Immature natural killer cell (primary cell): ENCODE results near the gene MACROD2. TPM values are rescaled to one million over a fixed set of nuclear protein-coding genes. Genes with fewer than 3 reads are reported as not detected.

Experiments used
- DNase-seq, 3 donors: peaks; one replicate each; pipeline ENCODE4 v3.0.0; 2022; ENCODE audit warnings: mixed read lengths in 1 of 3
- H3K27ac Mint-ChIP-seq, 6 donors: one replicate each; pipeline ENCODE4 v1.8.0; 2020; ENCODE audit warnings: mixed read lengths in 6 of 6, mild to moderate bottlenecking in 5 of 6, inconsistent platforms in 4 of 6, moderate library complexity in 3 of 6
- H3K27me3 Mint-ChIP-seq, 3 donors: one replicate each; pipeline ENCODE4 v1.8.0; 2020 to 2021; ENCODE audit warnings: low read depth in 3 of 3, mild to moderate bottlenecking in 3 of 3, mixed read lengths in 3 of 3, moderate library complexity in 3 of 3, inconsistent platforms in 1 of 3
- H3K36me3 Mint-ChIP-seq, 3 donors: one replicate each; pipeline ENCODE4 v1.8.0; 2020; ENCODE audit warnings: mixed read lengths in 3 of 3, inconsistent platforms in 2 of 3, mild to moderate bottlenecking in 2 of 3
- H3K4me1 Mint-ChIP-seq, 2 donors: one replicate each; pipeline ENCODE4 v1.8.0; 2020; ENCODE audit warnings: inconsistent platforms in 2 of 2, mild to moderate bottlenecking in 2 of 2, mixed read lengths in 2 of 2, moderate library complexity in 1 of 2
- H3K4me3 Mint-ChIP-seq, 5 donors: one replicate each; pipeline ENCODE4 v1.8.0; 2020; ENCODE audit warnings: mild to moderate bottlenecking in 5 of 5, mixed read lengths in 5 of 5, inconsistent platforms in 3 of 5, moderate library complexity in 3 of 5
- H3K9me3 Mint-ChIP-seq, 6 donors: one replicate each; pipeline ENCODE4 v1.8.0; 2020; ENCODE audit warnings: mild to moderate bottlenecking in 6 of 6, mixed read lengths in 6 of 6, inconsistent platforms in 4 of 6, moderate library complexity in 3 of 6
- polyA plus RNA-seq, 3 donors: library from polyadenylated mRNA; unstranded; fragments of 300-500 nt; fragmentation: Illumina TruSeq; gene quantifications; one replicate each; pipeline ENCODE4 v1.2.3, GENCODE V29; 2021

Gene MACROD2
- polyA plus RNA-seq, 3 donors from 2014 or later: not detected

- Mint-ChIP-seq H3K4me1 (no peaks in the 10 kb centered on the region), H3K27me3 (peaks cover 0 to 1% (median 0%) of the 10 kb centered on the region in 3 donors), H3K27ac (no peak overlapping the region), H3K36me3 (no peaks in the 10 kb centered on the region), H3K4me3 (no peak overlapping the region), H3K9me3 (peaks cover 10 to 43% (median 17%) of the 10 kb centered on the region in 6 donors)
- DNase-seq: no peak
Measured at GRCh38 chr20:14344746-14345145, 349.4 kb downstream of the MACROD2 start.

- Mint-ChIP-seq H3K27me3 (no peaks in the 10 kb centered on the region), H3K4me3 (no peak overlapping the region), H3K9me3 (peaks cover 8 to 53% (median 18%) of the 10 kb centered on the region in 6 donors), H3K36me3 (peaks cover 0 to 4% (median 0%) of the 10 kb centered on the region in 3 donors), H3K27ac (no peak overlapping the region), H3K4me1 (no peaks in the 10 kb centered on the region)
- no peak for DNase-seq
Measured at GRCh38 chr20:14355791-14356190, 360.5 kb downstream of the MACROD2 start.

GRCh38 chr20:14360416-14360815 is 365.1 kb downstream of the MACROD2 start:
- DNase-seq: no peak
- Mint-ChIP-seq H3K36me3 (peaks cover 0 to 3% (median 0%) of the 10 kb centered on the region in 3 donors), H3K4me1 (no peaks in the 10 kb centered on the region), H3K4me3 (no peak overlapping the region), H3K27ac (no peak overlapping the region), H3K27me3 (no peaks in the 10 kb centered on the region), H3K9me3 (peaks cover 8 to 56% (median 19%) of the 10 kb centered on the region in 6 donors)

GRCh38 chr20:14361509-14362345 is 366.4 kb downstream of the MACROD2 start:
- Mint-ChIP-seq H3K4me3 (no peak overlapping the region), H3K4me1 (no peaks in the 10 kb centered on the region), H3K27ac (no peak overlapping the region), H3K36me3 (peaks cover 0 to 3% (median 0%) of the 10 kb centered on the region in 3 donors), H3K27me3 (no peaks in the 10 kb centered on the region), H3K9me3 (peaks cover 10 to 57% (median 21%) of the 10 kb centered on the region in 6 donors)
- DNase-seq: no peak

- Mint-ChIP-seq H3K4me1 (no peaks in the 10 kb centered on the region), H3K36me3 (no peaks in the 10 kb centered on the region), H3K4me3 (no peak overlapping the region), H3K9me3 (peaks cover 9 to 31% (median 13%) of the 10 kb centered on the region in 6 donors), H3K27me3 (no peaks in the 10 kb centered on the region), H3K27ac (no peak overlapping the region)
- DNase-seq: no peak
Measured at GRCh38 chr20:14374196-14374595, 378.9 kb downstream of the MACROD2 start.

- no peaks in the 10 kb centered on the region for H3K27me3 Mint-ChIP-seq
Measured at GRCh38 chr20:14375416-14375985, 380.2 kb downstream of the MACROD2 start.

GRCh38 chr20:14378326-14378725 is 383.0 kb downstream of the MACROD2 start:
- Mint-ChIP-seq H3K4me1 (no peaks in the 10 kb centered on the region), H3K27ac (no peak overlapping the region), H3K36me3 (peaks cover 0 to 3% (median 0%) of the 10 kb centered on the region in 3 donors), H3K4me3 (no peak overlapping the region), H3K27me3 (no peaks in the 10 kb centered on the region), H3K9me3 (peaks cover 13 to 41% (median 21%) of the 10 kb centered on the region in 6 donors)
- DNase-seq: no peak

More at GRCh38 chr20:14375416-14375985, 380.2 kb downstream of the MACROD2 start:
- Mint-ChIP-seq H3K4me3 (no peak overlapping the region), H3K4me1 (no peaks in the 10 kb centered on the region), H3K27ac (no peak overlapping the region), H3K9me3 (peaks cover 9 to 35% (median 19%) of the 10 kb centered on the region in 6 donors), H3K36me3 (no peaks in the 10 kb centered on the region)
- no peak for DNase-seq

- Mint-ChIP-seq H3K27ac (no peak overlapping the region), H3K27me3 (peaks cover 0 to 3% (median 0%) of the 10 kb centered on the region in 3 donors), H3K36me3 (peaks cover 0 to 3% (median 3%) of the 10 kb centered on the region in 3 donors)
Measured at GRCh38 chr20:14383335-14383734, 388.0 kb downstream of the MACROD2 start.

GRCh38 chr20:14384416-14385175 is 389.3 kb downstream of the MACROD2 start:
- peaks cover 0 to 4% (median 0%) of the 10 kb centered on the region in 3 donors for H3K27me3 Mint-ChIP-seq
- H3K4me3 Mint-ChIP-seq: no peak overlapping the region
- no peaks in the 10 kb centered on the region for H3K4me1 Mint-ChIP-seq
- peaks cover 14 to 54% (median 33%) of the 10 kb centered on the region in 6 donors for H3K9me3 Mint-ChIP-seq
- no peak overlapping the region for H3K27ac Mint-ChIP-seq
- peaks cover 0 to 3% (median 3%) of the 10 kb centered on the region in 3 donors for H3K36me3 Mint-ChIP-seq
- DNase-seq: no peak

More at GRCh38 chr20:14383335-14383734, 388.0 kb downstream of the MACROD2 start:
- Mint-ChIP-seq H3K9me3 (peaks cover 13 to 50% (median 29%) of the 10 kb centered on the region in 6 donors), H3K4me3 (no peak overlapping the region), H3K4me1 (no peaks in the 10 kb centered on the region)
- DNase-seq: no peak

GRCh38 chr20:14385176-14385740 is 389.9 kb downstream of the MACROD2 start:
- no peak for DNase-seq
- Mint-ChIP-seq H3K4me1 (no peaks in the 10 kb centered on the region), H3K4me3 (no peak overlapping the region), H3K27ac (no peak overlapping the region), H3K27me3 (peaks cover 0 to 4% (median 0%) of the 10 kb centered on the region in 3 donors), H3K9me3 (peaks cover 14 to 54% (median 33%) of the 10 kb centered on the region in 6 donors), H3K36me3 (peaks cover 0 to 3% (median 3%) of the 10 kb centered on the region in 3 donors)

- Mint-ChIP-seq H3K4me3 (no peak overlapping the region), H3K27me3 (peaks cover 0 to 4% (median 0%) of the 10 kb centered on the region in 3 donors), H3K36me3 (peaks cover 0 to 3% (median 0%) of the 10 kb centered on the region in 3 donors), H3K27ac (no peak overlapping the region), H3K9me3 (peaks cover 10 to 59% (median 31%) of the 10 kb centered on the region in 6 donors), H3K4me1 (no peaks in the 10 kb centered on the region)
- DNase-seq: no peak
Measured at GRCh38 chr20:14386726-14387125, 391.4 kb downstream of the MACROD2 start.

GRCh38 chr20:14401479-14402138 is 406.3 kb downstream of the MACROD2 start:
- DNase-seq: no peak
- H3K27me3 Mint-ChIP-seq: peaks cover 0 to 2% (median 0%) of the 10 kb centered on the region in 3 donors
- H3K9me3 Mint-ChIP-seq: peaks cover 1 to 63% (median 19%) of the 10 kb centered on the region in 6 donors
- H3K36me3 Mint-ChIP-seq: no peaks in the 10 kb centered on the region
- no peaks in the 10 kb centered on the region for H3K4me1 Mint-ChIP-seq
- no peak overlapping the region for H3K4me3 Mint-ChIP-seq
- H3K27ac Mint-ChIP-seq: no peak overlapping the region

- no peak for DNase-seq
- Mint-ChIP-seq H3K4me3 (no peak overlapping the region), H3K9me3 (peaks cover 7 to 51% (median 15%) of the 10 kb centered on the region in 6 donors), H3K27me3 (peaks cover 0 to 2% (median 2%) of the 10 kb centered on the region in 3 donors), H3K27ac (no peak overlapping the region), H3K4me1 (no peaks in the 10 kb centered on the region), H3K36me3 (no peaks in the 10 kb centered on the region)
Measured at GRCh38 chr20:14404515-14404914, 409.2 kb downstream of the MACROD2 start.
